ENCODE results near the gene TOP1.

DNA sequence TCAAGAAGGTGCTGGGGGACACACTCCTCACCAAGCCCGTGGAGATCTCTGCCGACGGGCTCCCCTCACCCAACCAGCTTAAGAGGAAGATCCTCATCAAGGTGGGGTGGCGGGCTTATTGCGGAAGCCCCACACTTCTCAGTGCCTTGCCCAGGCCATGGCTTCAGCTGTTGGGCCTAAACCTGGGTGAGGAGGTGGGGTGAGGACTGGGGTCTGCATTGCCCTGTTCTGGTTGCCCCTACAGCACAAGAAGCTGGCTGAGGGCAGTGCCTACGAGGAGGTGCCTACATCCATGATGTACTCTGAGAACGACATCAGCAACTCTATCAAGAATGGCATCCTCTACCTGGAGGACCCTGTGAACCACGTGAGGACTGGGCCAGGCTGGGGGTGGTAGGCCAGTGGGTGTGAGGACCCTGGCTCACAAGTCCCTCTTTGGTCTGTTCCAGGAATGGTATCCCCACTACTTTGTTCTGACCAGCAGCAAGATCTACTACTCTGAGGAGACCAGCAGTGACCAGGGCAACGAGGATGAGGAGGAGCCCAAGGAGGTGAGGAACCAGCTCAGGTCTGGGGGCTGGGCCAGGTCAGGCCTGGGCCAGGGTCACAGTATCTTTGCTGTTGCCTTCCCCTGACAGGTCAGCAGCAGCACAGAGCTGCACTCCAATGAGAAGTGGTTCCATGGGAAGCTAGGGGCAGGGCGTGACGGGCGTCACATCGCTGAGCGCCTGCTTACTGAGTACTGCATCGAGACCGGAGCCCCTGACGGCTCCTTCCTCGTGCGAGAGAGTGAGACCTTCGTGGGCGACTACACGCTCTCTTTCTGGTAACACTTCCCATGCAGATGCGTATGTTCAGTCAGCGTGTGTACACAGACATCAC lies 136.6 kb downstream of the TOP1 start:
- TF ChIP-seq, protein P1, sequence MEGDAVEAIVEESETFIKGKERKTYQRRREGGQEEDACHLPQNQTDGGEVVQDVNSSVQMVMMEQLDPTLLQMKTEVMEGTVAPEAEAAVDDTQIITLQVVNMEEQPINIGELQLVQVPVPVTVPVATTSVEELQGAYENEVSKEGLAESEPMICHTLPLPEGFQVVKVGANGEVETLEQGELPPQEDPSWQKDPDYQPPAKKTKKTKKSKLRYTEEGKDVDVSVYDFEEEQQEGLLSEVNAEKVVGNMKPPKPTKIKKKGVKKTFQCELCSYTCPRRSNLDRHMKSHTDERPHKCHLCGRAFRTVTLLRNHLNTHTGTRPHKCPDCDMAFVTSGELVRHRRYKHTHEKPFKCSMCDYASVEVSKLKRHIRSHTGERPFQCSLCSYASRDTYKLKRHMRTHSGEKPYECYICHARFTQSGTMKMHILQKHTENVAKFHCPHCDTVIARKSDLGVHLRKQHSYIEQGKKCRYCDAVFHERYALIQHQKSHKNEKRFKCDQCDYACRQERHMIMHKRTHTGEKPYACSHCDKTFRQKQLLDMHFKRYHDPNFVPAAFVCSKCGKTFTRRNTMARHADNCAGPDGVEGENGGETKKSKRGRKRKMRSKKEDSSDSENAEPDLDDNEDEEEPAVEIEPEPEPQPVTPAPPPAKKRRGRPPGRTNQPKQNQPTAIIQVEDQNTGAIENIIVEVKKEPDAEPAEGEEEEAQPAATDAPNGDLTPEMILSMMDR (conservative IDR thresholded peaks at IDR 0.05; ENCODE audit: low read depth, low read length), result no peak
- TF ChIP-seq EZH2 (IDR thresholded peaks at IDR 0.05; ENCODE audit: borderline replicate concordance, low read depth, low read length, poor library complexity, severe bottlenecking), result no peak
